ENCODE results near the gene PLEKHH2.

- TF ChIP-seq CTCF (IDR thresholded peaks at IDR 0.05 in 8 of 11, conservative IDR thresholded peaks at IDR 0.05 in 3 of 11): no peak
- no peak for TF ChIP-seq POLR2A (IDR thresholded peaks at IDR 0.05)
These were observed 174.9 kb downstream of the PLEKHH2 start for GRCh38 chr2:43812006-43812405.
